HG03520 (cell line): ENCODE data around the gene UBAC2.

Experiments used
- ATAC-seq: cut with Tn5 transposase; IDR thresholded peaks from one replicate; pipeline ENCODE4 v1.9.1; 2021; ENCODE audit warnings: mild to moderate bottlenecking, moderate library complexity; ENCODE audit not compliant: unreplicated experiment

Gene UBAC2

GRCh38 chr13:99330942-99331341 lies 130.3 kb downstream of the UBAC2 start:
- ATAC-seq: no peak

GRCh38 chr13:99331881-99332293 lies 131.2 kb downstream of the UBAC2 start:
- peak; percentile 82 for ATAC-seq

GRCh38 chr13:99332456-99332855 lies 131.8 kb downstream of the UBAC2 start:
- no peak for ATAC-seq

- ATAC-seq: no peak
Observed at GRCh38 chr13:99334221-99334620, 133.6 kb downstream of the UBAC2 start.

GRCh38 chr13:99335087-99335486 lies 134.4 kb downstream of the UBAC2 start:
- no peak for ATAC-seq

GRCh38 chr13:99335603-99336002 lies 134.9 kb downstream of the UBAC2 start:
- ATAC-seq: no peak

GRCh38 chr13:99339230-99339721 lies 138.6 kb downstream of the UBAC2 start:
- ATAC-seq: no peak

- ATAC-seq: no peak
Observed at GRCh38 chr13:99339736-99340397, 139.2 kb downstream of the UBAC2 start.

- no peak for ATAC-seq
Observed at GRCh38 chr13:99340638-99341037, 140.0 kb downstream of the UBAC2 start.

- ATAC-seq: no peak
Observed at GRCh38 chr13:99341969-99342722, 141.5 kb downstream of the UBAC2 start.

- no peak for ATAC-seq
Observed at GRCh38 chr13:99342723-99343315, 142.2 kb downstream of the UBAC2 start.

GRCh38 chr13:99344610-99345208 lies 144.1 kb downstream of the UBAC2 start:
- no peak for ATAC-seq

- no peak for ATAC-seq
Observed at GRCh38 chr13:99345345-99345744, 144.7 kb downstream of the UBAC2 start.

GRCh38 chr13:99346335-99347042 lies 145.8 kb downstream of the UBAC2 start:
- no peak for ATAC-seq

- ATAC-seq: no peak
Observed at GRCh38 chr13:99347335-99347878, 146.8 kb downstream of the UBAC2 start.

- no peak for ATAC-seq
Observed at GRCh38 chr13:99347911-99348451, 147.3 kb downstream of the UBAC2 start.

- ATAC-seq: no peak
Observed at GRCh38 chr13:99350191-99350590, 149.5 kb downstream of the UBAC2 start.

- ATAC-seq: no peak
Observed at GRCh38 chr13:99351772-99352171, 151.1 kb downstream of the UBAC2 start.

- no peak for ATAC-seq
Observed at GRCh38 chr13:99352351-99353245, 151.9 kb downstream of the UBAC2 start.
